Cardiac muscle cell (in vitro differentiated cells and primary cell): Measurements from ENCODE around the gene LHX6. TPM values are rescaled to one million over a fixed set of nuclear protein-coding genes. Genes with fewer than 3 reads are reported as not detected.
A peak's percentile ranks its signal among the peaks of the same experiment; 100 is the strongest.

Experiments used
- DNase-seq, 2 donors: peaks; one replicate each; pipeline versions ENCODE4 v3.0.0 to v3.0.0-alpha.2; 2010 to 2017; ENCODE audit warnings: low read depth in 1 of 2, low spot score in 1 of 2
- H3K27ac ChIP-seq: fragments of 200-600 bp; sonication (generic); 2 replicates; pipeline ENCODE4 v1.5.1; 2016
- H3K27me3 ChIP-seq: fragments of 200-600 bp; sonication (generic); 2 replicates; pipeline ENCODE4 v1.6.0; 2016; ENCODE audit warnings: control low read depth
- H3K36me3 ChIP-seq: fragments of 200-600 bp; sonication (generic); 2 replicates; pipeline ENCODE4 v1.5.1; 2016; ENCODE audit warnings: control low read depth
- H3K4me1 ChIP-seq: fragments of 200-600 bp; sonication (generic); 2 replicates; pipeline ENCODE4 v1.8.1; 2017; ENCODE audit warnings: low read depth, mild to moderate bottlenecking, mixed run types
- H3K4me3 ChIP-seq: fragments of 200-600 bp; sonication (generic); 2 replicates; pipeline ENCODE4 v1.5.1; 2016; ENCODE audit warnings: mild to moderate bottlenecking
- H3K9me3 ChIP-seq: fragments of 200-600 bp; sonication (generic); 2 replicates; pipeline ENCODE4 v1.5.1; 2017; ENCODE audit warnings: low read depth, mild to moderate bottlenecking, control low read depth
- polyA plus RNA-seq: library from polyadenylated mRNA; unstranded; fragments of >200 nt; fragmentation: Nextera tagmentation; extraction: Ambion mirVana; gene quantifications from 2 replicates; pipeline ENCODE4 v1.2.1, GENCODE V29; 2016
- total RNA-seq: library from RNA; depleted of rRNA; stranded (reverse); fragments of >200 nt; gene quantifications from 2 replicates; pipeline ENCODE4 v1.2.3, GENCODE V29; 2016
- TF ChIP-seq, protein P1 (sequence below): IDR thresholded peaks from 2 replicates; pipeline ENCODE4 v1.5.1; 2012; ENCODE audit warnings: low read depth, mild to moderate bottlenecking, low read length

LHX6 gene
- total and polyA plus RNA-seq, 2 experiments from 2014 or later: 0.12 TPM; not detected in 1

DNA sequence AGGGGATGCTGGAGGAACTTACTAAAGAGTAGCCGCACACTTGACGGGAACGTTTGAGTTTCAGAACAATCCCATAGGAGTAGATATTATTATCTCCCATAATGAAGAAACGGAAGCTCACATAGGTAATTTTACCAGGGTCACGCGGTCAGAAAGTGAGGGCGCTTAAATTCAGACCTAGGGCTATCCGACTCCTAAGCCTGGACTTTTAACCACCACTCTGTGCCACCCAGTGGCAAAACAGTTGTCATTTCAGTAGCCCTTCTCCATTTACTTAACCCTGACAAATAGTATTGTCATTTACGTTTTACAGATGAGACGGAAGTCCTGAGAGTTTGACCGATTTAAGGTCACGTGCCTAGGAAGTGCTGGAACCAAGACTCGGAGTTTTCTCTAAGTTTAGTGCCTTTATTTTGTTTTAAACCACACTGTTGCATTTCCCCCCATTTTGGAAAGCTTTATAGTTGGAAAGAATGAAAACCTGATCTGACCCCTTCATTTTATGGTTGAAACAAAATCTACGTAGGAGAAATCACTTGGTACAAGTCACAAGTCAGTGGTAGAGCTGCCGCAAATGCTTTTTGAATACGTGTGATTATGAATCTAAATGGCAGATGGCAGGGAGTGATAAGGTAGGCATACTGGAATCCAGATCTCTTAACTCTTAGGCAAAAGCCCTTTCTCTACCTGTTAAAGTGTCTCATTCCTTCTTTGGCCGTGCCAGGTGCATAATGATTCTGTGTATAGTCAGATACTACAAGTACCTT, 36.6 kb upstream of the LHX6 start:
- Histone ChIP-seq H3K4me3 (peak overlapping the region; percentile 64), H3K9me3 (no peaks in the 10 kb centered on the region), H3K27me3 (no peaks in the 10 kb centered on the region), H3K36me3 (peaks cover 9% of the 10 kb centered on the region), H3K4me1 (peaks cover 13% of the 10 kb centered on the region), H3K27ac (peak overlapping the region; percentile 96)
- DNase-seq: peak in 1 of 2 donors; percentile 19
- TF ChIP-seq, protein P1, sequence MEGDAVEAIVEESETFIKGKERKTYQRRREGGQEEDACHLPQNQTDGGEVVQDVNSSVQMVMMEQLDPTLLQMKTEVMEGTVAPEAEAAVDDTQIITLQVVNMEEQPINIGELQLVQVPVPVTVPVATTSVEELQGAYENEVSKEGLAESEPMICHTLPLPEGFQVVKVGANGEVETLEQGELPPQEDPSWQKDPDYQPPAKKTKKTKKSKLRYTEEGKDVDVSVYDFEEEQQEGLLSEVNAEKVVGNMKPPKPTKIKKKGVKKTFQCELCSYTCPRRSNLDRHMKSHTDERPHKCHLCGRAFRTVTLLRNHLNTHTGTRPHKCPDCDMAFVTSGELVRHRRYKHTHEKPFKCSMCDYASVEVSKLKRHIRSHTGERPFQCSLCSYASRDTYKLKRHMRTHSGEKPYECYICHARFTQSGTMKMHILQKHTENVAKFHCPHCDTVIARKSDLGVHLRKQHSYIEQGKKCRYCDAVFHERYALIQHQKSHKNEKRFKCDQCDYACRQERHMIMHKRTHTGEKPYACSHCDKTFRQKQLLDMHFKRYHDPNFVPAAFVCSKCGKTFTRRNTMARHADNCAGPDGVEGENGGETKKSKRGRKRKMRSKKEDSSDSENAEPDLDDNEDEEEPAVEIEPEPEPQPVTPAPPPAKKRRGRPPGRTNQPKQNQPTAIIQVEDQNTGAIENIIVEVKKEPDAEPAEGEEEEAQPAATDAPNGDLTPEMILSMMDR: no peak

DNA sequence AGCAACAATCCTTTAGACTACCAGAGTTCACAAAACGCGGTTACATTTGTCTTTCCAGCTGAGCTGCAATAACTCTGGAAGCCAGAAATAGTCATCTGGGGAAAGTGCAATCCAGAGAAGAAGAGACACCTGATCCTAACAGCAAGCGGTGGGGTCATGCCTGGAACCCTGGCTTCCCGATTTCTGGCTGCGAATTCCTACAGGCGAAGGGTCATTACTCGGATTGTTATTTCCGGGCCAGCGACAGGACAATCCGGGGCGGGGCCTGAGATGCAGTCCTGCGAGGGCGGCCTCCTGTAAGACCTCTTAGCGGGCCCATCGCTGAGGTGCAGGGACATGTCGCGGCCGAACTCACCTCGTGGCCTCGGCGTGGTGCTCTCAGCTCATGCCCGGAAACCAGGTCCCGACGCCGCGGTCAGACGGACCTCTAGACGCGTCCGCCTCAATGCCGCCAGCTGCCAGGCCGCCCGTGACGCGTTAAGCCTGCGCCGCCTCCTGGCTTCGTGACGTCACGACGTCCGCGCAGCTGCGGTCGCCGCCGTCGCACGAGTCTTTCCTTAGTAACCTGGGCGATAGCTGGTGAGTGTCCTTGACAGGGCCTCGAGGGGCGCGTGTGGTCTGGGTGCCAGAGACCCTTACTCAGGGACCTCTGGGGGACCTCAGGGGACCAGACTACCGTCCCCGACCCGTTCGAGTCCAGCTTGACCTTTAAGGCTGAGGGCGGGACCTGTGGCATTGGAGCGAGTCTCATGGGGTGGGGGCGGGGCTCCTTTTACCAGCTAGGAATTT, 35.8 kb upstream of the LHX6 start, which contains the start of the genes MRRF and RBM18:
Gene MRRF (plus strand): TSS at position 523 of the 789 bp plus-strand sequence. CDS start 6,010 bp downstream, outside the sequence.
Gene RBM18 (minus strand): TSS at position 481 of the 789 bp plus-strand sequence. CDS start 3,348 bp downstream, outside the sequence.
- H3K27ac ChIP-seq: peak within 1 kb of the TSS; percentile 96
- TF ChIP-seq, protein P1: no peak
- DNase-seq: peak; percentile 94 to 95
- no peaks in the 10 kb centered on the region for H3K9me3 ChIP-seq
- H3K27me3 ChIP-seq: no peaks in the 10 kb centered on the region
- H3K4me3 ChIP-seq: peak within 1 kb of the TSS; percentile 64
- H3K36me3 ChIP-seq: peaks cover 16% of the 10 kb centered on the region
- H3K4me1 ChIP-seq: peaks cover 13% of the 10 kb centered on the region

DNA sequence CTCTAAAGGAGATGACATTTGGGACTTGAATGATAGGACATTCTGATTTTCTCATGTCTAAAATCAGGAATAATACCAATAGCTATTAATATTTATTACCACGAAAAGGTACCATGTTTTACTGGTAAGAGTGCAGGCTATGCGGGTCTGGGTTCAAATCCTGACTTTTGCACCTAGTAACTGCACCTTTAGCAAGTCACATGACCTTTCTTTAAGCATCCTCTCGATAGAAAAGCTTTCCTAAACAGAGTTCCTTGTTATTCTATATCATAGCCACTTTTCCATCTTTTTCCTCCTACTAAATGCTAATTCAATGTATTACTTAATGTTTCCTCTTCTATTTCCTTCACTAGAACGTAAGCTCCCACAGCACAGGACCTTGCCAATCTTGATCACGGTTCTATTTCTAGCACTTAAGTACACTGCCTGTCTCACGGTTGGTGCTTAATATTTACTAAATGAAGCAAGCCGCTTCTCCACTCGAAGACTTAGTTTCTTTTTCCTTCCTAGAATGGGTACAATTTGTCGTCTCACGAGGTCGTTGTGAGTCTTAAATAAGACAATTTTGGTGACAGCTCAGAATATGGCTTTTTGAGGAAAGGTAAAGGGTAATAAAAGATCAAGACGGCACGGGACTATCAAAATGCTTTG, 35.1 kb upstream of the LHX6 start:
- H3K9me3 ChIP-seq: no peaks in the 10 kb centered on the region
- TF ChIP-seq, protein P1: no peak
- no peaks in the 10 kb centered on the region for H3K27me3 ChIP-seq
- peak in 1 of 2 donors; percentile 27 for DNase-seq
- peaks cover 13% of the 10 kb centered on the region for H3K4me1 ChIP-seq
- peaks cover 19% of the 10 kb centered on the region for H3K36me3 ChIP-seq
- peak overlapping the region; percentile 96 for H3K27ac ChIP-seq
- H3K4me3 ChIP-seq: peak overlapping the region; percentile 64

DNA sequence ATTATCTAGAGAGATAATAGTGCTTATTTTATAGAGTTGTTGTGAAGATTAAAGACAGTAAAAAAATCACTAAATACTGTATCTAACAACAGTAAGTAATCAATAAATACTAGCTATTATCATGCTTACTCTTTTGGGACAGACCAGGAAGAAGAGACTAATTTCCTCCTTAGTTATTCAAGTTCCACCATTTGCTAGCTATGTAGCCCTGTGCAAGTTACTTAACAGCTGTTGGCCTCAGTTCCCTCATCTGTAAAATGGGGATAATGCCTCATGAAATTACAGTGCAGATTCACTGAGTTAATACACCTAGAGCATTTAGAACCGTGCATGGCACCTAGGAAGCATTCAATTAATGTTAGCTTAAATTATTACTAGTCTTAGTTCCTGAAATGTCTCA, 33.3 kb upstream of the LHX6 start:
- TF ChIP-seq, protein P1: no peak
- Histone ChIP-seq H3K36me3 (peaks cover 24% of the 10 kb centered on the region), H3K9me3 (no peaks in the 10 kb centered on the region), H3K27me3 (no peaks in the 10 kb centered on the region), H3K27ac (no peak overlapping the region), H3K4me1 (peaks cover 13% of the 10 kb centered on the region), H3K4me3 (no peak overlapping the region)
- DNase-seq: no peak

DNA sequence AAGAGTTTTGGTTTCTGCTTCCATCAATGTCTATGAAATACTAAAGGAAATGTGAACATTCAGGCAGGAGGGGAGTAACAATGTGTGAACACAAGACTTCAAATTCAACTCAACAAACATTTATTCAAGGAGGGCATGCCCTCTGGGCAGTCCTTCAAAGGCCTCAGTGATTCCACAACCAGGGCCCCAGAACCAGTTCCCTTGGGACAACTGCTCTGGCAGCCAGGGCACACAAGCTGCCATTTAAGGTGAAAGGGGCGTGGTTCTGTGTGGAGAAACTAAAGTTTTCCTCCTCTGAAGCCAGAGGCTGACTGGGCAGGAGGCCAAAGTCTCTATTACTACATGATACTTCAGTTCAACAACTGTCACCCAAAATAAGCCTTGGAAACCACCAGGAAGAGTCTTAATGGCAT, 32.7 kb upstream of the LHX6 start:
- Histone ChIP-seq H3K27me3 (no peaks in the 10 kb centered on the region), H3K4me3 (no peak overlapping the region), H3K36me3 (peaks cover 24% of the 10 kb centered on the region), H3K9me3 (no peaks in the 10 kb centered on the region), H3K27ac (no peak overlapping the region), H3K4me1 (peaks cover 13% of the 10 kb centered on the region)
- peak in 1 of 2 donors; percentile 85 for DNase-seq
- TF ChIP-seq, protein P1: no peak
